SK-N-SH (cell line): ENCODE results near the gene ACVR1B. TPM values are rescaled to one million over a fixed set of nuclear protein-coding genes. Genes with fewer than 3 reads are reported as not detected.

Experiments used
- CTCF ChIA-PET: fragments of 300-600, 350-600 bp; formaldehyde crosslinking; extraction: SDS; loops from one replicate; lab custom pipeline; 2021; lab: Yijun Ruan, JAX
- POLR2A ChIA-PET: fragments of 350-600 bp; sonication (Branson Sonifier 250); formaldehyde crosslinking; extraction: SDS; loops from one replicate; lab custom pipeline; 2020; ENCODE audit warnings: antibody characterized with exemption, inconsistent platforms; lab: Yijun Ruan, JAX
- DNase-seq: peaks from one replicate; pipeline ENCODE4 v3.0.0; 2012
- H2AFZ ChIP-seq: fragments of 200-600 bp; sonication (generic); 2 replicates; pipeline ENCODE4 v1.8.1; 2016; ENCODE audit warnings: antibody characterized with exemption, mild to moderate bottlenecking, low read depth
- H3F3A ChIP-seq: fragments of 200-600 bp; sonication (generic); replicated peaks from 2 replicates; pipeline ENCODE3; 2016; ENCODE audit warnings: antibody characterized with exemption, mild to moderate bottlenecking; ENCODE audit not compliant: insufficient read depth
- H3K27ac ChIP-seq, 2 experiments: fragments of 200-500 bp in 1 of 2; fragments of 200-600 bp in 1 of 2; sonication (Bioruptor generic) in 1 of 2; sonication (generic), shearing (Covaris generic) in 1 of 2; 2 replicates each; pipeline versions ENCODE4 v1.5.1 to v1.6.1; 2014 to 2016; ENCODE audit warnings: low read depth in 2 of 2, inconsistent platforms in 1 of 2, low read length in 1 of 2, mild to moderate bottlenecking in 1 of 2, mixed read lengths in 1 of 2
- H3K27me3 ChIP-seq: fragments of 200-600 bp; sonication (generic), shearing (Covaris generic); 2 replicates; pipeline ENCODE4 v1.6.1; 2016; ENCODE audit warnings: mixed run types; ENCODE audit not compliant: insufficient read depth
- H3K36me3 ChIP-seq, 2 experiments: fragments of 200-500 bp in 1 of 2; fragments of 200-600 bp in 1 of 2; sonication (Bioruptor generic) in 1 of 2; sonication (generic) in 1 of 2; replicated peaks in 1 of 2; 2 replicates each; pipeline versions ENCODE3 to v1.5.1; 2014 to 2016; ENCODE audit warnings: low read length in 1 of 2, mild to moderate bottlenecking in 1 of 2; ENCODE audit not compliant: insufficient read depth in 2 of 2, control insufficient read depth in 1 of 2
- H3K4me1 ChIP-seq, 2 experiments: fragments of 200-500 bp in 1 of 2; fragments of 200-600 bp in 1 of 2; sonication (Bioruptor generic) in 1 of 2; sonication (generic), shearing (Covaris generic) in 1 of 2; 2 replicates each; pipeline versions ENCODE4 v1.5.1 to v1.6.1; 2014 to 2016; ENCODE audit warnings: low read depth in 1 of 2, low read length in 1 of 2, mixed run types in 1 of 2; ENCODE audit not compliant: insufficient read depth in 2 of 2, control insufficient read depth in 1 of 2
- H3K4me2 ChIP-seq: fragments of 200-600 bp; sonication (generic), shearing (Covaris generic); 2 replicates; pipeline ENCODE4 v1.6.1; 2017; ENCODE audit warnings: mixed run types
- H3K4me3 ChIP-seq, 2 experiments: fragments of 200-500 bp in 1 of 2; fragments of 200-600 bp in 1 of 2; sonication (Bioruptor generic) in 1 of 2; sonication (generic), shearing (Covaris generic) in 1 of 2; 2 replicates each; pipeline versions ENCODE4 v1.5.1 to v1.8.1; 2014 to 2016; ENCODE audit warnings: low read depth in 2 of 2, inconsistent platforms in 1 of 2, low read length in 1 of 2, mild to moderate bottlenecking in 1 of 2, mixed read lengths in 1 of 2, moderate library complexity in 1 of 2
- H3K79me2 ChIP-seq: fragments of 200-600 bp; sonication (generic); 2 replicates; pipeline ENCODE4 v1.8.1; 2017; ENCODE audit warnings: mild to moderate bottlenecking; ENCODE audit not compliant: insufficient read depth
- H3K9ac ChIP-seq: fragments of 200-600 bp; sonication (generic); 2 replicates; pipeline ENCODE4 v1.6.1; 2017; ENCODE audit warnings: mixed run types
- H3K9me2 ChIP-seq: fragments of 200-600 bp; sonication (generic); 2 replicates; pipeline ENCODE4 v1.6.1; 2017; ENCODE audit warnings: mixed run types
- H3K9me3 ChIP-seq: fragments of 200-600 bp; sonication (generic); 2 replicates; pipeline ENCODE4 v1.6.1; 2017; ENCODE audit warnings: mixed run types, mild to moderate bottlenecking, moderate library complexity
- H4K20me1 ChIP-seq: fragments of 200-600 bp; sonication (generic); 2 replicates; pipeline ENCODE4 v1.6.1; 2017; ENCODE audit warnings: mild to moderate bottlenecking, mixed run types; ENCODE audit not compliant: insufficient read depth
- CHD2 ChIP-seq: fragments of 150-350 bp; IDR thresholded peaks from 2 replicates; pipeline ENCODE4 v1.6.1; 2018; ENCODE audit warnings: low read length; ENCODE audit not compliant: partially characterized antibody
- ELF1 ChIP-seq: IDR thresholded peaks from 2 replicates; pipeline ENCODE4 v1.4.0; 2012
- EP300 ChIP-seq, 2 experiments: IDR thresholded peaks; 2 replicates each; pipeline versions ENCODE4 v1.4.0 to v1.6.1; 2012; ENCODE audit warnings: borderline replicate concordance in 1 of 2, low read depth in 1 of 2, low read length in 1 of 2
- FOXJ3 ChIP-seq: sonication (generic); formaldehyde crosslinking; IDR thresholded peaks from 2 replicates; pipeline ENCODE4 v1.5.1; 2020; ENCODE audit warnings: mild to moderate bottlenecking, missing genetic modification reagents
- FOXM1 ChIP-seq: IDR thresholded peaks from 2 replicates; pipeline ENCODE4 v1.4.0; 2012; ENCODE audit warnings: low read depth, mild to moderate bottlenecking
- GABPA ChIP-seq: IDR thresholded peaks from 2 replicates; pipeline ENCODE4 v1.4.0; 2012; ENCODE audit warnings: low read depth, mild to moderate bottlenecking
- GATA2 ChIP-seq: sonication (generic); formaldehyde crosslinking; IDR thresholded peaks from 2 replicates; pipeline ENCODE4 v1.5.0; 2020; ENCODE audit warnings: mild to moderate bottlenecking, missing genetic modification reagents
- JUND ChIP-seq: IDR thresholded peaks from 2 replicates; pipeline ENCODE4 v1.4.0; 2012
- MEF2A ChIP-seq: IDR thresholded peaks from 2 replicates; pipeline ENCODE4 v1.4.0; 2012; ENCODE audit warnings: low read depth, borderline replicate concordance
- MXI1 ChIP-seq: IDR thresholded peaks from 2 replicates; pipeline ENCODE4 v1.6.1; 2012; ENCODE audit warnings: mild to moderate bottlenecking, low read depth, low read length, improper control_type of control experiment
- NFIC ChIP-seq: IDR thresholded peaks from 2 replicates; pipeline ENCODE4 v1.4.0; 2012; ENCODE audit warnings: borderline replicate concordance
- POLR2AphosphoS5 ChIP-seq: IDR thresholded peaks from 2 replicates; pipeline ENCODE4 v1.6.1; 2012; ENCODE audit warnings: low read depth, low read length
- RAD21 ChIP-seq: IDR thresholded peaks from 2 replicates; pipeline ENCODE4 v1.6.1; 2012; ENCODE audit warnings: mild to moderate bottlenecking, low read length
- RCOR1 ChIP-seq: fragments of 150-350 bp; IDR thresholded peaks from 2 replicates; pipeline ENCODE4 v1.6.1; 2017; ENCODE audit warnings: antibody characterized with exemption, low read length
- RFX5 ChIP-seq: IDR thresholded peaks from 2 replicates; pipeline ENCODE4 v1.6.1; 2012; ENCODE audit warnings: mild to moderate bottlenecking, improper control_type of control experiment, low read length
- RXRA ChIP-seq: IDR thresholded peaks from 2 replicates; pipeline ENCODE4 v1.4.0; 2012; ENCODE audit warnings: low read depth, mild to moderate bottlenecking, borderline replicate concordance
- TAF1 ChIP-seq: IDR thresholded peaks from 2 replicates; pipeline ENCODE4 v1.6.1; 2012; ENCODE audit warnings: low read depth, mild to moderate bottlenecking, low read length, moderate library complexity, borderline replicate concordance
- YY1 ChIP-seq: IDR thresholded peaks from 2 replicates; pipeline ENCODE4 v1.4.0; 2012; ENCODE audit warnings: low read depth, mild to moderate bottlenecking
- WGBS: methylation state at CpG from one replicate; pipeline ENCODE4 v1.1.6; 2017; ENCODE audit warnings: low lambda C conversion rate; 5-methylcytosine and 5-hydroxymethylcytosine counted together
- polyA plus RNA-seq, 3 experiments: library from polyadenylated mRNA; depleted of rRNA; stranded (reverse); fragments of >200 nt; gene quantifications; 2 replicates each; pipeline ENCODE4 v1.2.3, GENCODE V29; 2012
- TF ChIP-seq, protein P1 (sequence below): IDR thresholded peaks from 2 replicates; pipeline ENCODE4; 2012
- TF ChIP-seq, protein P2 (sequence below): fragments of 150-350 bp; IDR thresholded peaks from 2 replicates; pipeline ENCODE4 v1.6.1; 2017; ENCODE audit warnings: antibody characterized with exemption, low read length, low read depth, borderline replicate concordance
- TF ChIP-seq, protein P3 (sequence below): IDR thresholded peaks from 2 replicates; pipeline ENCODE4 v1.4.0; 2012; ENCODE audit warnings: low read depth

Gene ACVR1B
- polyA plus RNA-seq, 1 of the 3 experiments (the other 2 are of a cell fraction) = 12.1 TPM

DNA sequence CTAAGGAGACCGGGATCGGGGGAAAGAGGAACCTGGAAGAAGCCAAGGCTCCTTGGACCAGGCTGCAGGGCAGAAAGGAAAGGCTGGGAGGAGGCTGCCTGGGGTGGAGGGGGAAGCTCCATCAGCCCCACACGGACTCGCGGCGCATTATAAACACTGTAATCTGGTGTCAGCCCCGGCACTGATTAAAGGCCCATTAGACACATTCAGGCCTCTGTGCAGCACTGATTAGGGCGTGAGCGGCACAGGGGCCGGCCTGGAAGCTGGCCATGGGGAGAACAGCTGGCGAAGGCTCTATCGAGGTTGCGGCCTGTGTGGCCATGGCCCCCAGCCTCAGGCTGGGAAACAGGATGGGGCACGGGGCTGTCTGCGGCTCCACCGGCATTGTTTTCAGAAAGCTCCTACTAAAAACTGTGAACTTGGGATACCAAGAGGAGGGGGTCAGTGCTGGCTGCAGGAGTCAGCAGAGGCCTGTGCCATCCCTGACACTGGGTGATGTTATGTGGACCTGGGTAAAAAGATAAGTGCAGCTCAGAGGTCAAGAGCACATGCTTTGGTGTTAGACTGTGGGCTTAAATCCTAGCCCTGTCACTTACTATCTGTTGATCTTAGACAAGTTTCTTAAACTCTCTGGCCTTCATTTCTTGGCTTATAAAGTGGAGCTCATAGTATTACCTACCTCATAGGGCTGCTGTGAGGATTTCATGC, 33.6 kb upstream of the ACVR1B start:
- CTCF ChIA-PET = interaction anchor here (0.7 to 3.0 kb wide), 12 partner anchors 9 to 499 kb away, joined by 3 to 12 read pairs (median 4); partner anchors contain the start of gene ACVRL1
- Histone ChIP-seq H3K9me3 (no peaks in the 10 kb centered on the region), H3K27ac (peak overlapping the region in 1 of 2 experiments; percentile 94; a peak in 2 of 4 replicates)
- TF ChIP-seq NFIC = no peak
- TF ChIP-seq MEF2A = no peak
- peak; percentile 40; the same call in 1 of the 2 replicates for TF ChIP-seq RCOR1
- TF ChIP-seq, protein P1, sequence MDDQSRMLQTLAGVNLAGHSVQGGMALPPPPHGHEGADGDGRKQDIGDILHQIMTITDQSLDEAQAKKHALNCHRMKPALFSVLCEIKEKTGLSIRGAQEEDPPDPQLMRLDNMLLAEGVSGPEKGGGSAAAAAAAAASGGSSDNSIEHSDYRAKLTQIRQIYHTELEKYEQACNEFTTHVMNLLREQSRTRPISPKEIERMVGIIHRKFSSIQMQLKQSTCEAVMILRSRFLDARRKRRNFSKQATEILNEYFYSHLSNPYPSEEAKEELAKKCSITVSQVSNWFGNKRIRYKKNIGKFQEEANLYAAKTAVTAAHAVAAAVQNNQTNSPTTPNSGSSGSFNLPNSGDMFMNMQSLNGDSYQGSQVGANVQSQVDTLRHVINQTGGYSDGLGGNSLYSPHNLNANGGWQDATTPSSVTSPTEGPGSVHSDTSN = no peak
- TF ChIP-seq MXI1 = 0 out of 2 replicates have a peak, but pooled peaks have one; percentile 44
- no peak; the same call in 1 of the 2 replicates for TF ChIP-seq RAD21
- TF ChIP-seq, protein P2, sequence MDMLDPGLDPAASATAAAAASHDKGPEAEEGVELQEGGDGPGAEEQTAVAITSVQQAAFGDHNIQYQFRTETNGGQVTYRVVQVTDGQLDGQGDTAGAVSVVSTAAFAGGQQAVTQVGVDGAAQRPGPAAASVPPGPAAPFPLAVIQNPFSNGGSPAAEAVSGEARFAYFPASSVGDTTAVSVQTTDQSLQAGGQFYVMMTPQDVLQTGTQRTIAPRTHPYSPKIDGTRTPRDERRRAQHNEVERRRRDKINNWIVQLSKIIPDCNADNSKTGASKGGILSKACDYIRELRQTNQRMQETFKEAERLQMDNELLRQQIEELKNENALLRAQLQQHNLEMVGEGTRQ = no peak
- no peak for TF ChIP-seq JUND
- no peak for TF ChIP-seq GABPA
- peak; percentile 83 for TF ChIP-seq FOXJ3 (CRISPR knock-in tag)
- no peak for TF ChIP-seq TAF1
- TF ChIP-seq CHD2 = no peak
- TF ChIP-seq RXRA = no peak
- TF ChIP-seq EP300 (IDR thresholded peaks at IDR 0.05; ENCODE audit: borderline replicate concordance in 1 of 2, low read depth in 1 of 2, low read length in 1 of 2) = peak in 1 of 2 experiments; percentile 64; a peak in 2 of 4 replicates
- no peak for TF ChIP-seq ELF1
- no peak for TF ChIP-seq YY1
- no peak for TF ChIP-seq RFX5
- TF ChIP-seq, protein P3, sequence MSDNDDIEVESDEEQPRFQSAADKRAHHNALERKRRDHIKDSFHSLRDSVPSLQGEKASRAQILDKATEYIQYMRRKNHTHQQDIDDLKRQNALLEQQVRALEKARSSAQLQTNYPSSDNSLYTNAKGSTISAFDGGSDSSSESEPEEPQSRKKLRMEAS = no peak
- peak; percentile 69 for TF ChIP-seq GATA2 (CRISPR knock-in tag)
- TF ChIP-seq FOXM1 = no peak
- no peak for TF ChIP-seq POLR2AphosphoS5
- TF ChIP-seq, all 33 proteins: peak for 5
- Histone ChIP-seq H3K4me2 (no peak overlapping the region), H2AFZ (no peak overlapping the region), H3F3A (no peaks in the 10 kb centered on the region), H3K4me3 (no peak overlapping the region), H3K9me2 (no peaks in the 10 kb centered on the region), H3K9ac (no peak overlapping the region), H3K36me3 (no peaks in the 10 kb centered on the region), H3K4me1 (peaks cover 0 to 71% of the 10 kb centered on the region in 2 experiments; a peak in 2 of 4 replicates), H3K79me2 (no peaks in the 10 kb centered on the region), H3K27me3 (no peaks in the 10 kb centered on the region), H4K20me1 (no peaks in the 10 kb centered on the region)
- 80% methylated on average over 14 of the region's 16 CpGs for WGBS
- peak; percentile 71 for DNase-seq
- POLR2A ChIA-PET = interaction anchor here (0.6 to 1.1 kb wide), 3 partner anchors 16 to 31 kb away, joined by 3 to 4 read pairs (median 3); no protein-coding TSS in a partner anchor
